Measurements from ENCODE around the gene CPED1.

DNA sequence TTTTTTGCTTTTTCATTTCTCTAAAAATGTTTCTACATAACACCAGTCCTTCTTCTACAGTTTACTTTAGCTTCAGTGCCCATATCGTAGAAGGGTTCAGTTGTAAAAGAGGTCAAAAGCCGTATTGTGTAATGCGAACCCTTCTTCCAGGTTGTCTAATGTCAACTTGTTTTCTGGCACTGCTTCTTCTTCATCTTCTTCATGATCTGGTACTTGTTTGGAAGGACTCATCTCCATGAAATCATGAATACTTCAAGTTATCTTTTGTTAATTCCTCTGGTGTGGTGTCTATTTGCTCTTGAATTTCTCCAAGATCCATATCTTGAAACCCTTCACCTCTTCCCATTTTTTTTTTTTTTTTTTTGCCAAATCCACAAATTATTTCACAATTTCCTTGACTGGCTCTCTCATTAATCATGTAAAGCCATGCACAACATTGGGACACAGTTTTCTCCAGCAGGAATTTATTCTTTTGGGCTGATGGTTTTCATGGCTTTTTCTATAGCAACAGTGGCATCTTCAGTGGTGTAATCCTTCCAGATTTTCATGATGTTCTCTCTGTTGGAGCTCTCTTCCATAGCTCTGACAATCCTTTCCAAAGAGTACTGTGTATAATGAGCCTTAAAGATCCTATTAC is 85.1 kb downstream of the CPED1 start:
- TF ChIP-seq, protein P1, sequence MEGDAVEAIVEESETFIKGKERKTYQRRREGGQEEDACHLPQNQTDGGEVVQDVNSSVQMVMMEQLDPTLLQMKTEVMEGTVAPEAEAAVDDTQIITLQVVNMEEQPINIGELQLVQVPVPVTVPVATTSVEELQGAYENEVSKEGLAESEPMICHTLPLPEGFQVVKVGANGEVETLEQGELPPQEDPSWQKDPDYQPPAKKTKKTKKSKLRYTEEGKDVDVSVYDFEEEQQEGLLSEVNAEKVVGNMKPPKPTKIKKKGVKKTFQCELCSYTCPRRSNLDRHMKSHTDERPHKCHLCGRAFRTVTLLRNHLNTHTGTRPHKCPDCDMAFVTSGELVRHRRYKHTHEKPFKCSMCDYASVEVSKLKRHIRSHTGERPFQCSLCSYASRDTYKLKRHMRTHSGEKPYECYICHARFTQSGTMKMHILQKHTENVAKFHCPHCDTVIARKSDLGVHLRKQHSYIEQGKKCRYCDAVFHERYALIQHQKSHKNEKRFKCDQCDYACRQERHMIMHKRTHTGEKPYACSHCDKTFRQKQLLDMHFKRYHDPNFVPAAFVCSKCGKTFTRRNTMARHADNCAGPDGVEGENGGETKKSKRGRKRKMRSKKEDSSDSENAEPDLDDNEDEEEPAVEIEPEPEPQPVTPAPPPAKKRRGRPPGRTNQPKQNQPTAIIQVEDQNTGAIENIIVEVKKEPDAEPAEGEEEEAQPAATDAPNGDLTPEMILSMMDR (IDR thresholded peaks at IDR 0.05): no peak
- TF ChIP-seq POLR2AphosphoS5 (IDR thresholded peaks at IDR 0.05) (no peak), EP300 (IDR thresholded peaks at IDR 0.05) (no peak)

Data from suprapubic skin (tissue), 4 donors.